IMR-90 (cell line): ENCODE results near the gene PEX14. TPM values are rescaled to one million over a fixed set of nuclear protein-coding genes. Genes with fewer than 3 reads are reported as not detected.

Source experiments
- ATAC-seq: fragments of 200-7000 bp; cut with Tn5 transposase; 2 replicates; pipeline ENCODE4 v1.9.1; 2020; ENCODE audit warnings: low read depth, mild to moderate bottlenecking, moderate library complexity
- BruUV-seq: library from RNA; stranded (reverse); fragments of 400-500 nt; replicated peaks from 2 replicates; lab custom pipeline; 2021; lab: Mats Ljungman, UMichigan
- CTCF ChIA-PET: fragments of 300-600 bp; formaldehyde crosslinking; extraction: SDS; loops from one replicate; lab custom pipeline; 2021; ENCODE audit warnings: antibody characterized with exemption; lab: Yijun Ruan, JAX
- POLR2A ChIA-PET: fragments of 300-600 bp; sonication (Branson Sonifier 250); formaldehyde crosslinking; loops from one replicate; lab custom pipeline; 2022; ENCODE audit warnings: antibody characterized with exemption; ENCODE audit not compliant: unreplicated experiment; lab: Charles Lee
- DNase-seq: peaks from one replicate; pipeline ENCODE4 v3.0.0; 2013
- H2AFZ ChIP-seq: replicated peaks from 2 replicates; pipeline ENCODE3; 2013; ENCODE audit warnings: low read length, mild to moderate bottlenecking; ENCODE audit not compliant: poor library complexity
- H2AK5ac ChIP-seq: 2 replicates; pipeline ENCODE4 v1.6.1; 2013; ENCODE audit warnings: low read depth, low read length, inconsistent platforms
- H2AK9ac ChIP-seq: replicated peaks from 2 replicates; pipeline ENCODE3; 2013; ENCODE audit warnings: mild to moderate bottlenecking, low read depth, low read length, moderate library complexity; ENCODE audit not compliant: poor library complexity
- H2BK120ac ChIP-seq: 2 replicates; pipeline ENCODE4 v1.6.1; 2013; ENCODE audit warnings: low read depth, low read length, inconsistent platforms
- H2BK15ac ChIP-seq: 3 replicates; pipeline ENCODE4 v1.6.1; 2013; ENCODE audit warnings: low read depth, low read length, inconsistent platforms
- H2BK20ac ChIP-seq: 2 replicates; pipeline ENCODE4 v1.6.1; 2013; ENCODE audit warnings: low read depth, mild to moderate bottlenecking, inconsistent platforms, low read length, moderate library complexity
- H2BK5ac ChIP-seq: 2 replicates; pipeline ENCODE4 v1.6.1; 2013; ENCODE audit warnings: mild to moderate bottlenecking, low read depth, low read length, inconsistent platforms; ENCODE audit not compliant: poor library complexity, severe bottlenecking
- H3K14ac ChIP-seq: replicated peaks from 2 replicates; pipeline ENCODE4 v1.6.1; 2013; ENCODE audit warnings: low read depth, low read length, inconsistent platforms
- H3K18ac ChIP-seq: 2 replicates; pipeline ENCODE4 v1.6.1; 2013; ENCODE audit warnings: low read depth, low read length, control low read depth
- H3K23ac ChIP-seq: 2 replicates; pipeline ENCODE4 v1.6.1; 2013; ENCODE audit warnings: low read depth, low read length, inconsistent platforms
- H3K27ac ChIP-seq: 2 replicates; pipeline ENCODE4 v1.5.1; 2013; ENCODE audit warnings: mild to moderate bottlenecking, control low read depth, low read length; ENCODE audit not compliant: insufficient read depth
- H3K27me3 ChIP-seq: 2 replicates; pipeline ENCODE4 v1.6.1; 2013; ENCODE audit warnings: low read length; ENCODE audit not compliant: control insufficient read depth, insufficient read depth
- H3K36me3 ChIP-seq: 2 replicates; pipeline ENCODE4 v1.6.1; 2013; ENCODE audit warnings: low read length, mixed read lengths; ENCODE audit not compliant: control insufficient read depth, insufficient read depth
- H3K4ac ChIP-seq: 2 replicates; pipeline ENCODE4 v1.6.1; 2013; ENCODE audit warnings: low read depth, low read length, inconsistent platforms
- H3K4me1 ChIP-seq: 2 replicates; pipeline ENCODE4 v1.6.1; 2013; ENCODE audit warnings: low read length, mixed read lengths; ENCODE audit not compliant: control insufficient read depth, insufficient read depth
- H3K4me2 ChIP-seq: 2 replicates; pipeline ENCODE4 v1.6.1; 2013; ENCODE audit warnings: low read depth, mild to moderate bottlenecking, control low read depth, low read length, moderate library complexity
- H3K4me3 ChIP-seq: 2 replicates; pipeline ENCODE4 v1.5.1; 2013; ENCODE audit warnings: low read depth, mild to moderate bottlenecking, control low read depth, low read length, moderate library complexity; ENCODE audit not compliant: insufficient read depth
- H3K56ac ChIP-seq: 2 replicates; pipeline ENCODE4 v1.6.1; 2013; ENCODE audit warnings: low read length, inconsistent platforms; ENCODE audit not compliant: insufficient read depth; ENCODE audit errors: extremely low read depth
- H3K79me1 ChIP-seq, 2 experiments: 2 replicates each; pipeline ENCODE4 v1.6.1; 2013; ENCODE audit warnings: low read length in 2 of 2, inconsistent platforms in 1 of 2, low read depth in 1 of 2
- H3K9ac ChIP-seq: 2 replicates; pipeline ENCODE4 v1.6.1; 2013; ENCODE audit warnings: low read depth, low read length, control low read depth
- H3K9me1 ChIP-seq: 2 replicates; pipeline ENCODE4 v1.6.1; 2013; ENCODE audit warnings: low read length, inconsistent platforms; ENCODE audit not compliant: insufficient read depth
- H3K9me3 ChIP-seq: 2 replicates; pipeline ENCODE4 v1.6.1; 2013; ENCODE audit warnings: low read length; ENCODE audit not compliant: control insufficient read depth, insufficient read depth
- H4K20me1 ChIP-seq: 2 replicates; pipeline ENCODE4 v1.6.1; 2013; ENCODE audit warnings: low read length, inconsistent platforms; ENCODE audit not compliant: insufficient read depth
- H4K5ac ChIP-seq: 2 replicates; pipeline ENCODE4 v1.6.1; 2013; ENCODE audit warnings: mild to moderate bottlenecking, low read depth, low read length, control low read depth
- H4K8ac ChIP-seq, 2 experiments: 2 replicates each; pipeline ENCODE4 v1.6.1; 2013; ENCODE audit warnings: low read depth in 2 of 2, low read length in 2 of 2, control low read depth in 1 of 2, inconsistent platforms in 1 of 2
- H4K91ac ChIP-seq: 2 replicates; pipeline ENCODE4 v1.6.1; 2013; ENCODE audit warnings: low read depth, low read length, inconsistent platforms; ENCODE audit not compliant: insufficient read depth
- FOS ChIP-seq: fragments of 150-350 bp; IDR thresholded peaks from 2 replicates; pipeline ENCODE4 v1.6.1; 2016; ENCODE audit warnings: low read depth, low read length
- WGBS, 2 experiments: methylation state at CpG; one replicate each; pipeline versions ENCODE4 v1.1.5 to v1.1.7; 2013; ENCODE audit warnings: missing lambda C conversion rate in 2 of 2; ENCODE audit not compliant: insufficient read length in 1 of 2; ENCODE audit errors: extremely low coverage in 2 of 2; 5-methylcytosine and 5-hydroxymethylcytosine counted together
- dilution Hi-C: fragments of 300-500 bp; cut with HindIII; formaldehyde crosslinking; loops from one replicate; pipeline ENCODE4 v1.14.3; 2018; ENCODE audit warnings: low sequenced_read_pairs; ENCODE audit not compliant: unreplicated experiment
- in situ Hi-C: fragments of 300-500 bp; cut with MboI; formaldehyde crosslinking; loops from 3 replicates; pipeline ENCODE4 v1.14.3; 2019; ENCODE audit warnings: low sequenced_read_pairs, inconsistent platforms, mixed read lengths
- intact Hi-C: fragments of 100-400 bp; cut with micrococcal nuclease; formaldehyde crosslinking; loops from 2 replicates; pipeline ENCODE4 v1.10.0; 2022
- polyA plus RNA-seq, 3 experiments: library from polyadenylated mRNA; depleted of rRNA; stranded (reverse); fragments of >200 nt; gene quantifications; 2 replicates each; pipeline ENCODE4 v1.2.3, GENCODE V29; 2012; ENCODE audit warnings: low replicate concordance in 1 of 3
- total RNA-seq: library from RNA; depleted of rRNA; stranded (reverse); fragments of >200 nt; gene quantifications from 2 replicates; pipeline ENCODE4 v1.2.3, GENCODE V29; 2012
- TF ChIP-seq, protein P1 (sequence below): conservative IDR thresholded peaks from 2 replicates; pipeline ENCODE4 v1.5.1; 2012; ENCODE audit warnings: mild to moderate bottlenecking, low read depth, low read length, improper control_type of control experiment

PEX14 gene
- total and polyA plus RNA-seq, 2 of the 4 experiments (the other 2 are of a cell fraction) = 9.5 to 22.5 TPM

DNA sequence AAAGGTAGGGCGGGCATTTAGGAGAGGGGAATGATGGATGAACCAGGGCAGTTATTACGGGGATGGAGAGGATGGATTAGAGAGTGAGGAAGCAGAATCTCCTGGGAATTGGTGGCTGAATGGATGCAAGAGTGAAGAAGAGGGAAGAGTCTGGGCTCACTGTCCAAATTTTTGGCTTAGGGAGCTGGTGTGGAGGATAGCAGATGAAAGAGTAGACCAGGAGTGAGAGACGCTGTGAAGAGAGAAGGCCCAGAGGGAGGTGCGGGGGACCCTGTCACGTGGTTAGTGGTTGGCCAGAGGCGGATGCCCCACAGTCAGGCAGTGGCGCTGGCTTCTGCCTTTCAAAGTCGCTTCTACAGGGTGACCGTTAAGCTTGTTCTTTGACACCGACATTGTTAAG is 78.4 kb downstream of the PEX14 start:
- no TSS peak for BruUV-seq
- Histone ChIP-seq H3K56ac (no peak overlapping the region), H4K8ac (no peak overlapping the region), H4K5ac (no peak overlapping the region), H3K4me1 (peaks cover 1% of the 10 kb centered on the region; the same call in 1 of the 2 replicates), H3K23ac (no peak overlapping the region), H3K27me3 (no peaks in the 10 kb centered on the region), H2BK20ac (no peak overlapping the region), H3K4ac (no peak overlapping the region), H3K14ac (no peak overlapping the region), H2BK120ac (no peak overlapping the region), H4K91ac (no peak overlapping the region), H3K27ac (no peak overlapping the region), H2AK5ac (no peak overlapping the region), H4K20me1 (peaks cover 18% of the 10 kb centered on the region), H3K4me2 (no peak overlapping the region), H3K9ac (no peak overlapping the region), H3K18ac (no peak overlapping the region), H2BK5ac (no peak overlapping the region), H2BK15ac (no peak overlapping the region), H3K4me3 (no peak overlapping the region), H3K36me3 (no peaks in the 10 kb centered on the region), H3K9me1 (peaks cover 4% of the 10 kb centered on the region; the same call in 1 of the 2 replicates), H3K79me1 (peaks cover 17 to 25% of the 10 kb centered on the region in 2 experiments; a peak in 3 of 4 replicates), H2AK9ac (peak overlapping the region; percentile 65), H2AFZ (peak overlapping the region; percentile 24), H3K9me3 (no peaks in the 10 kb centered on the region)
- DNase-seq = no peak
- no peak for ATAC-seq
- TF ChIP-seq FOS = no peak
- TF ChIP-seq, protein P1, sequence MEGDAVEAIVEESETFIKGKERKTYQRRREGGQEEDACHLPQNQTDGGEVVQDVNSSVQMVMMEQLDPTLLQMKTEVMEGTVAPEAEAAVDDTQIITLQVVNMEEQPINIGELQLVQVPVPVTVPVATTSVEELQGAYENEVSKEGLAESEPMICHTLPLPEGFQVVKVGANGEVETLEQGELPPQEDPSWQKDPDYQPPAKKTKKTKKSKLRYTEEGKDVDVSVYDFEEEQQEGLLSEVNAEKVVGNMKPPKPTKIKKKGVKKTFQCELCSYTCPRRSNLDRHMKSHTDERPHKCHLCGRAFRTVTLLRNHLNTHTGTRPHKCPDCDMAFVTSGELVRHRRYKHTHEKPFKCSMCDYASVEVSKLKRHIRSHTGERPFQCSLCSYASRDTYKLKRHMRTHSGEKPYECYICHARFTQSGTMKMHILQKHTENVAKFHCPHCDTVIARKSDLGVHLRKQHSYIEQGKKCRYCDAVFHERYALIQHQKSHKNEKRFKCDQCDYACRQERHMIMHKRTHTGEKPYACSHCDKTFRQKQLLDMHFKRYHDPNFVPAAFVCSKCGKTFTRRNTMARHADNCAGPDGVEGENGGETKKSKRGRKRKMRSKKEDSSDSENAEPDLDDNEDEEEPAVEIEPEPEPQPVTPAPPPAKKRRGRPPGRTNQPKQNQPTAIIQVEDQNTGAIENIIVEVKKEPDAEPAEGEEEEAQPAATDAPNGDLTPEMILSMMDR = no peak
- CTCF ChIA-PET = no interaction called here
- in situ Hi-C loops (no loop called here), dilution Hi-C loops (no loop called here), intact Hi-C loops (no loop called here)
- POLR2A ChIA-PET = no interaction called here
- 92% methylated on average over 4 of the region's 10 CpGs; no CpG with 5 or more reads in 1 of the 2 experiments for WGBS, 2 experiments
